GM19324 (cell line): ENCODE measurements around the gene TMEM150B.
A peak's percentile ranks its signal among the peaks of the same experiment; 100 is the strongest.

ENCODE experiments used
- ATAC-seq: cut with Tn5 transposase; IDR thresholded peaks from one replicate; pipeline ENCODE4 v1.9.1; 2021; ENCODE audit warnings: mild to moderate bottlenecking, moderate library complexity; ENCODE audit not compliant: unreplicated experiment, low FRiP score

The TMEM150B gene

GRCh38 chr19:55308281-55308680 is 16.9 kb downstream of the TMEM150B start:
- no peak for ATAC-seq

DNA sequence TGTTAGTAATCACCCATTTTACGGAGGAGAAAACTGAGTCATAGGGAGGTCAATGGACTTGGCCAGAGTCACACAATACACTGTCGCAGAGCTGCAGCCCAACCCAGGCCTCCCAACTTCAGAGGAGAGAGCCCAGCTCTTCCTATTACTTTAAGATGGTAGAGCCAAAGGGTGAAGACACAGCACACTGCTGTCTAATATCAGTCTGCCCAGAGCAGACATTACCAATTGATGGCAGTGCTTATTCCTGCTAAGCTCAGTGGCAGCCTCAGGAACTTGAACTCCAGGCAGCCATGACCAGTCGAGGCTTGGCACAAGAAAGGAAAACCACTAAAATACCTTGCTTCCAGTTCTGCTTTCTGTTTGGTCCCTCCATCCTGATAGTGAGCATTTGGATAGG is 18.4 kb downstream of the TMEM150B start:
- no peak for ATAC-seq

GRCh38 chr19:55305983-55306562 is 19.1 kb downstream of the TMEM150B start:
- no peak for ATAC-seq

DNA sequence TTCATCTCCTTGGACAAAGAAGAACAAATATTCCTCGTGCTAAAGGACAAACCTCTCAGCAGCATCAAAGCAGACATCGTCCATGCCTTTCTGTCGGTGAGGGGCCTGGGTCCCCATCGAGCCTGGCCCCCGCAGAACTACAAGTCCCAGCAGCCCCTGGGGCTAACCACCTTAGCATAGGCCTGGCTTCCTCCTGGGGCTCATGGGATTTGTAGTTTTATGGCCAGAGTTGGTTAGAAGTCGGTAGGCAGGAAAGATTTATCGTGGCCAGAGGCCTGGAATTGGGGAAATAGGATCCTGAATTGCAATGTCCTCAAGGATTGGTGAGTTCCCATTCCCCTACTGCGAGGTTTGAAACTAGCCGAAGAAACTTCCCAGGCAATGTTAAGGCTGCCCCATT is 19.6 kb downstream of the TMEM150B start:
- no peak for ATAC-seq

- ATAC-seq: no peak
Observed at GRCh38 chr19:55304980-55305379, 20.2 kb downstream of the TMEM150B start.

GRCh38 chr19:55304279-55304978 is 20.7 kb downstream of the TMEM150B start:
- no peak for ATAC-seq

DNA sequence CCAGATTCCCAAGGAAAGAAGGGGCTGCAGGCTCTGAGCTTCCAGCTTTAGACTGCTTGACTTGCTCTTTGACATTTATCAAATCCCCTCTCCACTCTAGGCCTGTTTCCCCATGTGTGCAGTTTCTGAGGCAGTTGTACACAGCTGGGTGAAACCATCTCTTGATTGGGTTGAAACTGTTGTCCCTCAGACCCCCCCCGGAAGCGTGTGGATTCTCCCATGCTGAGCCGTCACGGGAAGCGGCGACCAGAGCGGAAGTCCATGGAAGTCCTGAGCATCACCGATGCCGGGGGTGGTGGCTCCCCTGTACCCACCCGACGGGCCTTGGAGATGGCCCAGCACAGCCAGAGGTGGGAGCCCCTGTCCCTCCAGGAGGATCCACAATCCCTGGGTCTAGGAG is 21.7 kb downstream of the TMEM150B start:
- ATAC-seq: no peak

GRCh38 chr19:55302318-55302703 is 22.8 kb downstream of the TMEM150B start:
- ATAC-seq: no peak

- ATAC-seq: peak; percentile 56
Observed at GRCh38 chr19:55301459-55302317, 23.5 kb downstream of the TMEM150B start.

DNA sequence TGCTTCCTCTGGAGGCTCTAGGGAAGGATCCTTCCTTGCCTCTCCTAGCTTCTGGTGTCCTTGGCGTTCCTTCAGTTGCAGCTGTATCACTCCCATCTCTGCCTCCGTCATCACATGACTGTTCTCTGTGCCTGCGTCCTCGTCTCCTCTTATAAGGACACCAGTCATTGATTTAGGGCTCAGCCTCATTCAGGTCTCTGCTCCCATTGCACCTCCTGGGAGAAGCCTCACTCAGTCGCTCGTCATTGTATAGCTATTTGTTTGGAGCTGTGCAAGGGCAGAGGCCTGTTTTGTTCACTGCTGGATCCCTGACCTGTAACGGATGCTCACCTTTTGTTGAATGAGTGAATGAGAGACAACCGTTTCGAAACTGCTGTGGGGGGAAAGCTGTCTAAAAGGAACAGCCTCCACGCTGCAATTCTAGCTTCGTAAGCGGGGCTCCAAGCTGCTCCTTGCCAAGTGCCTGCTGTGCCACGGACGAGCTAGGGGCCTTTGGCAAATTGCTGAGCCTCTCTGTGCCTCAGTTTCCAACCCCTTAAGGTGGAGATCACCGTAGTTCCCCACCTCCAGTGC is 24.2 kb downstream of the TMEM150B start:
- ATAC-seq: no peak

GRCh38 chr19:55299991-55300390 is 25.1 kb downstream of the TMEM150B start:
- ATAC-seq: no peak

DNA sequence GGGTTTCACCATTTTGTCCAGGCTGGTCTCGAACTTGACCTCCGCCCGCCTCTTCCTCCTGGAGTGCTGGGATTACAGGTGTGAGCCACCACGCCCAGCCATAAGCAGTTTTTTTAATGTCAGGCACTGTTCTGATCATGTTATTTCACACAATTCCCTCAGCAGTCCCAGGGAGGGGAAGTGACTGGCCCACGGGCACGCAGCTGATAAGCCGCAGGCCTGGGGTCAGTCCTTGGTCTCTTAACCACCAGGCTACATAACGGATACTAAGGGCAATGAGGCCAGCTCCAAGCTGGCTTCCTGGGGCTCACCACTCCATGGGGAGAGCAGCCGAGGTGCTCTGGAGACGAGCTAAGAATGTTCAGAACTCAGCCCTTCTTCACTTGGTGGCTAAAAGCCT is 27.9 kb downstream of the TMEM150B start:
- no peak for ATAC-seq

GRCh38 chr19:55289117-55289796 is 35.9 kb downstream of the TMEM150B start:
- no peak for ATAC-seq

DNA sequence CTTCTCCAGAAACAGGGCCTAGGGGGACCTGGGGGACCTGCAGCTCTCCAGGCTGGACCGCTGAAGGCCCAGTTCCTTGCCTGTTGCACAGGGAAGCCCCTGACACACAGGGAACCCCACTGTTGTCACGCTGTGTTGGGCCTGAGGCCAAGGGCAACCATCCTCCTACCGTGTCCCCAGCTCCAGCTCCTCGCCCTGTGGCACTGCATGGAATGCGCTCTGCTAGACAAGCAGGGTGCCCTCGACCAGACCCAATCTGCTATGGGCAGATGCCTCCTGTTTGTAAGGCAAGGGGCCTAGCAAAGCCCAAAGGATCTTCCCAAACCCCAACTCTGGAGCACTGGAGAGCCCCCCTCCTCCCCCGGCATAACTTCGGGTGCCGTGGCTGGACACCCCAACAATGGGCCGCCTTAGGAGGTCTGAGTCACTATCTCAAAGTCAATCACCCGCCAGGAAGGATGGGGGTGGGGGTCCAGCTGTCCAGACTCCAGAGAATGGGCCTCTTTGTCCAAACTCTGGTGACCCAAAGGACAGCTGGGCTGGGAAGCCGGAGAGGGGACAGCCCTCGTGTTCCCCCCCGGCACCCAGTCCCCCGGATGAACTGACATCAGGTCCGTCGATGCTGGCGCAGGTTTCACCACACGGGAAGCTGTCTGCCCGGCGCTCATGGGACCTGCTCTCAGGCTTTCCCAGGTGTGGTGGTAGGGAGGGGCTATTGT is 37.6 kb downstream of the TMEM150B start:
- no peak for ATAC-seq

GRCh38 chr19:55285229-55285890 is 39.8 kb downstream of the TMEM150B start:
- ATAC-seq: no peak

GRCh38 chr19:55284405-55285058 is 40.6 kb downstream of the TMEM150B start:
- no peak for ATAC-seq

- ATAC-seq: no peak
Observed at GRCh38 chr19:55283548-55284377, 41.4 kb downstream of the TMEM150B start, which contains the start of gene BRSK1. BRSK1 (plus strand) TSS chr19:55283997; CDS start chr19:55284443, 446 bp downstream.
